ENCODE data around the gene HEATR1. TPM values are rescaled to one million over a fixed set of nuclear protein-coding genes. Genes with fewer than 3 reads are reported as not detected.

The HEATR1 gene, protein sequence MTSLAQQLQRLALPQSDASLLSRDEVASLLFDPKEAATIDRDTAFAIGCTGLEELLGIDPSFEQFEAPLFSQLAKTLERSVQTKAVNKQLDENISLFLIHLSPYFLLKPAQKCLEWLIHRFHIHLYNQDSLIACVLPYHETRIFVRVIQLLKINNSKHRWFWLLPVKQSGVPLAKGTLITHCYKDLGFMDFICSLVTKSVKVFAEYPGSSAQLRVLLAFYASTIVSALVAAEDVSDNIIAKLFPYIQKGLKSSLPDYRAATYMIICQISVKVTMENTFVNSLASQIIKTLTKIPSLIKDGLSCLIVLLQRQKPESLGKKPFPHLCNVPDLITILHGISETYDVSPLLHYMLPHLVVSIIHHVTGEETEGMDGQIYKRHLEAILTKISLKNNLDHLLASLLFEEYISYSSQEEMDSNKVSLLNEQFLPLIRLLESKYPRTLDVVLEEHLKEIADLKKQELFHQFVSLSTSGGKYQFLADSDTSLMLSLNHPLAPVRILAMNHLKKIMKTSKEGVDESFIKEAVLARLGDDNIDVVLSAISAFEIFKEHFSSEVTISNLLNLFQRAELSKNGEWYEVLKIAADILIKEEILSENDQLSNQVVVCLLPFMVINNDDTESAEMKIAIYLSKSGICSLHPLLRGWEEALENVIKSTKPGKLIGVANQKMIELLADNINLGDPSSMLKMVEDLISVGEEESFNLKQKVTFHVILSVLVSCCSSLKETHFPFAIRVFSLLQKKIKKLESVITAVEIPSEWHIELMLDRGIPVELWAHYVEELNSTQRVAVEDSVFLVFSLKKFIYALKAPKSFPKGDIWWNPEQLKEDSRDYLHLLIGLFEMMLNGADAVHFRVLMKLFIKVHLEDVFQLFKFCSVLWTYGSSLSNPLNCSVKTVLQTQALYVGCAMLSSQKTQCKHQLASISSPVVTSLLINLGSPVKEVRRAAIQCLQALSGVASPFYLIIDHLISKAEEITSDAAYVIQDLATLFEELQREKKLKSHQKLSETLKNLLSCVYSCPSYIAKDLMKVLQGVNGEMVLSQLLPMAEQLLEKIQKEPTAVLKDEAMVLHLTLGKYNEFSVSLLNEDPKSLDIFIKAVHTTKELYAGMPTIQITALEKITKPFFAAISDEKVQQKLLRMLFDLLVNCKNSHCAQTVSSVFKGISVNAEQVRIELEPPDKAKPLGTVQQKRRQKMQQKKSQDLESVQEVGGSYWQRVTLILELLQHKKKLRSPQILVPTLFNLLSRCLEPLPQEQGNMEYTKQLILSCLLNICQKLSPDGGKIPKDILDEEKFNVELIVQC (N-terminal part only)
- total RNA-seq, result 10 to 100 TPM; 17.4 to 51.4 (median 31.4) TPM

DNA sequence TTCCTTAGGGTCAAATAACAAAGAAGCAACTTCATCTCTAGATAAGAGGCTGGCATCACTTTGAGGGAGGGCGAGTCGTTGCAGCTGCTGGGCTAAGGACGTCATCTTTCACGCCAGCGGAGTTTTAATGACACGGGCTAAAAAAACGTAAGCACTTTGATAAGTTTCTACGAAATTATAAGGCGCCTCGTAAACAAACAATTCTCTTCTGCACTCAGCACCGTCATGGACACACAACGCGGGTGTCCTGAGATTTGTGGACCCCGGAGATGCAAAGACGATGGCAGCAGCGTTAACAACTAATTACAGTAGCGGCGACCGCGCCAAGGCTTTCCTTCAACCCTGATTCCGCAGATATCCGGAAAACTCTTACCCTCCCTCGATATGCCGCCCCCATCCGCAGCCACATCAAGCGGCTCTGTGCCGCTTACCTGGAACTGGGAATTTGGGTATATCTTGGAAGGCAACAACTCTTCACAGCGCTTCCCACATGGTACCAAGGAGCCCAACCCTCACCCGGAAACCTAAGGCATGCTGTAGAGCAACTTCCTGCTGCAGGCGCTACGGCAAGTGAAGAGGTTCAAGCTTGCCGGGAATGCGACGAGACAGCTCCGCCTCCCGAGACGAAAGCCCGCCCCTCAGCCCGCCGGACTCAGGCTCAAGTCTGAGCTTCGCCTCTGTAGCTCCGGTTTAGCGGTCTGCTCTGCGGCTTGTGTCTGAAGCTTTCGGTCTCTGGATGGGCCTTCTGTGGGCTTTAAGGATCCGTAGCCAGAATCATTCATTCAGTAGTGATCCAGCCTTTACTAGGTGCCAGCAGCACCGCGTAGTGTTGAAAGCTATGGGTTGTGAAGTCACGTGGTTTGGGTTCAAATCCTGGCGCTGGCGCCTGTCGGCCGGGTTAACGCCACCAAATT is at the start of gene HEATR1:
TSS of gene HEATR1 (minus strand) at position 526 of the 914 bp plus-strand sequence. CDS start at position 105, 421 bp downstream.
- ATAC-seq (replicated peaks in 6 of 8), result peak; percentile 94 to 99 (median 99)
- Histone ChIP-seq H3K4me1 (replicated peaks in 1 of 2) (peaks cover 3 to 8% of the 10 kb centered on the region in 2 donors), H3K27ac (peak within 1 kb of the TSS; percentile 36 to 37), H3K4me3 (peak within 1 kb of the TSS; percentile 60 to 78 (median 74))
- in situ Hi-C loops (cut with MboI; ENCODE audit: low pct_unique_long_range_greater_than_20kb in 2 of 9, low sequenced_read_pairs in 9 of 9, unreplicated experiment in 9 of 9), result loop anchor here in 2 of 9 experiments (25.0 kb wide), 1 partner anchor 958 kb away; no protein-coding TSS in a partner anchor
- WGBS, 10 experiments, result 0 to 5% (median 1%) methylated on average over 3 to 50 of the region's 54 CpGs; no CpG with 5 or more reads in 1 of the 10 experiments

DNA sequence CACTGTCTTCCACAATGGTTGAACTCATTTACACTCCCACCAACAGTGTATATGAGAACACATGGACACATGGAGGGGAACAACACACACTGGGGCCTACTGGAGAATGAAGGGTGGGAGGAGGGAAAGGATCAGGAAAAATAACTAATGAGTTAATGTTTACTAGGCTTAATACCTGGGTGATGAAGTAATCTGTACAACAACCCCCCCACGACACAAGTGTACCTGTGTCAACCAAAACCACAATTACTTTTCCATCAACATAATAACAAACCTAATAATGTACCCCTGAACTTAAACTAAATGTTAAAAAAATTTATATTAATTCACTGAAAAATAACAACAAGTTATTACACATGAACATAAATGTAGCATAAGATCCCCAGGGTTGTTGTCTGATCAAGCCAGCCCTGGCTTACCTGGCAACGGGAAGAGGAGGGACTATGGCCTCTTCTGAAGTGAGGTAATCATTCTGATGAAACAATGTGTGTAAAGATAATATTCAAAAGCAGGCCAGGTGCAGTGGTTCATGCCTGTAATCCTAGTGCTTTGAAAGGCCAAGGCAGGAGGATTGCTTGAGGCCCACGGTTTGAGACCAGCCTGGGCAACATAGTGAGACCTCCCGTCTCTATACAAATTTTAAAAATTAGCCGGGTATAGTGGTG is 40.8 kb upstream of the HEATR1 start:
- no peaks in the 10 kb centered on the region for H3K4me1 ChIP-seq (replicated peaks in 1 of 2)
- in situ Hi-C loops (cut with MboI; ENCODE audit: low pct_unique_long_range_greater_than_20kb in 2 of 9, low sequenced_read_pairs in 9 of 9, unreplicated experiment in 9 of 9), result loop anchor here in 1 of 9 experiments (25.0 kb wide), 1 partner anchor 892 kb away; no protein-coding TSS in a partner anchor
- WGBS, 10 experiments, result 0 to 100% (median 75%) methylated on average over 1 to 5 of the region's 5 CpGs
- ATAC-seq (replicated peaks in 6 of 8), result no peak
- H3K27ac ChIP-seq, result no peak overlapping the region
- no peak overlapping the region for H3K4me3 ChIP-seq

DNA sequence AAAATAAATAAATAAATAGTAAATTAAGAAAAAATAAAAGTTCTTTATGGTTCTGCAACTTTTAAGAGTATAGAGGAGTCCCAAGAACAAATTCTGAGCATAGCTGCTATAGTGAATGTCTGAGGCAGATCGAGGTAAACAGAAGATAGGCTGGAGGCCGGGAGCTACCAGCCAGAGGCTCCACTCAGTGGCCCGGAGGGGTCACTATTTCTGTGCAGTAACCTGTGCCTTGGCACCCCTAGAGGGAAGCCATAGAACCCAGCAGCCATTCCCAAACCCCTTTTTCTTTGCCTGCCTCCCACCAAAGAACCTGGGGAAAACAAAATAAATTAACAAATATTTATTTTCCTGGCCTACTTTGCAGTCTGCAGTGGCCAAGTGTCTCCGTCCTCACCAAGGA is 38.4 kb upstream of the HEATR1 start:
- Histone ChIP-seq H3K4me1 (replicated peaks in 1 of 2) (no peaks in the 10 kb centered on the region), H3K27ac (no peak overlapping the region), H3K4me3 (no peak overlapping the region)
- ATAC-seq (replicated peaks in 6 of 8), result no peak
- 25 to 100% (median 69%) methylated on average over 1 to 4 of the region's 4 CpGs; no CpG with 5 or more reads in 2 of the 10 experiments for WGBS, 10 experiments
- in situ Hi-C loops (cut with MboI; ENCODE audit: low pct_unique_long_range_greater_than_20kb in 2 of 9, low sequenced_read_pairs in 9 of 9, unreplicated experiment in 9 of 9), result loop anchor here in 1 of 9 experiments (25.0 kb wide), 1 partner anchor 895 kb away; no protein-coding TSS in a partner anchor

DNA sequence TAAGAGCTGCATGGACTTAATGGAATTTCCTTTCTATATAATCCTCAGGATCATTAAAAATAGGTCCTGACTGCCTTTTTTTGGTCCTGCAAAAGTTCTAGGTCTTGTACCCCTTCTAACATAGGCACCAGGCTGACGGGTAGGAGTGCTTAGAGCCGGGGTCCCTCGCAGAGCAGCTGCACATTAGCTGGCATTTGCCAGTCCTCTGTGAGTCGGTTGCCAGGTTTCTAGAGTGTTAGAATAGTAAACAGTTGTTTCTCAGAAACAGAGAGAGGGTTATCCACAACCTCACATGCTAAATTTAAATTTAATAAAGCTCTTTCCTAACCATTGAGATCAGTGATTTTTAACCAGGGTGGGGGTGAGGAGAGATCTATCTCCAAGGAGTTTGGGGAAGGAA is 35.4 kb upstream of the HEATR1 start:
- Histone ChIP-seq H3K4me1 (replicated peaks in 1 of 2) (no peaks in the 10 kb centered on the region), H3K4me3 (no peak overlapping the region), H3K27ac (no peak overlapping the region)
- in situ Hi-C loops (cut with MboI; ENCODE audit: low pct_unique_long_range_greater_than_20kb in 2 of 9, low sequenced_read_pairs in 9 of 9, unreplicated experiment in 9 of 9), result loop anchor here in 1 of 9 experiments (25.0 kb wide), 1 partner anchor 898 kb away; no protein-coding TSS in a partner anchor
- 0 to 94% (median 78%) methylated on average over 2 to 4 of the region's 4 CpGs for WGBS, 10 experiments
- ATAC-seq (replicated peaks in 6 of 8), result peak in 1 of 8 experiments; percentile 81

DNA sequence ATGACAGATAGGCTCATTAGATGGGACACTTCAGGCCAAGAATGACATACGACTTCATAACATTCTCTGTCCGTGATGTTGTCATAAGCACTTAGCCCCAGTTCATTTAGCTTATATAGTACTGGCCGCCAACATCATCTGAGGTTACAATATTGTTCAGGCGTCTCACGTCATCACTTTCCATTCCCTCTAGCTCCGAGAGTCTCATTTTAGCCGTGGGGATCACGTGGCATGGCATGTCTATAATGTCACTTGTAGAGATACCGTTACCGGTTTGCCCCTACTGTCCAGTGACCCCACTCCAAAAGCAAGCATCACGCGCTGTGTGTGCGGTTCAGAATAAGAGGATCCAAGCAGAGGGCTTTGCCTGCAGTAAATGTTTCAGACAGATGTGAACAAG is 34.6 kb upstream of the HEATR1 start:
- H3K4me1 ChIP-seq (replicated peaks in 1 of 2), result no peaks in the 10 kb centered on the region

DNA sequence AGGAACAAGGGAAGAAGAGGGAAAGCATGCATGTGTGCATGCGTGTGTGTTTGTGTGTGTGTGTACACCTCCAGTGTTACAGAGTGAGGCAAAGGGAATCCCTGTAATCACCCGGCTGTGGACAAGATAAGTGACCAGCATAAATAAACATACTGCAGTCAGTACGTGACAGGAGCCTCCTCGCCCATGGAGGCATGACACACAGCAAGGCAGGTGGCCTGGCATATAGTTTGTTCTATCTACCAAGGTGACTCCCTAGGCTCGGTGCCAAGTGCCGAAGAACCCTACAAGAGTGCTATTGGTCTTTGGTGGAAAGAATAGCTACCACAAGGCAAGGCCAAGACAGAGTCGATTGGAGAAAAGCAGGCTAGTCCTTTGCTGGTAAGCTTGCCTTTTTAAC is 31.7 kb upstream of the HEATR1 start:
- no peak overlapping the region for H3K4me3 ChIP-seq
- H3K4me1 ChIP-seq (replicated peaks in 1 of 2), result no peaks in the 10 kb centered on the region
- ATAC-seq (replicated peaks in 6 of 8), result no peak
- WGBS, 10 experiments, result 18 to 93% (median 86%) methylated on average over 2 to 7 of the region's 7 CpGs; no CpG with 5 or more reads in 4 of the 10 experiments
- in situ Hi-C loops (cut with MboI; ENCODE audit: low pct_unique_long_range_greater_than_20kb in 2 of 9, low sequenced_read_pairs in 9 of 9, unreplicated experiment in 9 of 9), result loop anchor here in 1 of 9 experiments (25.0 kb wide), 1 partner anchor 901 kb away; no protein-coding TSS in a partner anchor
- H3K27ac ChIP-seq, result no peak overlapping the region

More for the DNA sequence above, 34.6 kb upstream of the HEATR1 start:
- ATAC-seq (replicated peaks in 6 of 8), result peak in 1 of 8 experiments; percentile 10
- no peak overlapping the region for H3K4me3 ChIP-seq
- WGBS, 10 experiments, result 12 to 100% (median 84%) methylated on average over 2 to 13 of the region's 13 CpGs; no CpG with 5 or more reads in 1 of the 10 experiments
- in situ Hi-C loops (cut with MboI; ENCODE audit: low pct_unique_long_range_greater_than_20kb in 2 of 9, low sequenced_read_pairs in 9 of 9, unreplicated experiment in 9 of 9), result loop anchor here in 1 of 9 experiments (25.0 kb wide), 1 partner anchor 898 kb away; no protein-coding TSS in a partner anchor
- no peak overlapping the region for H3K27ac ChIP-seq

DNA sequence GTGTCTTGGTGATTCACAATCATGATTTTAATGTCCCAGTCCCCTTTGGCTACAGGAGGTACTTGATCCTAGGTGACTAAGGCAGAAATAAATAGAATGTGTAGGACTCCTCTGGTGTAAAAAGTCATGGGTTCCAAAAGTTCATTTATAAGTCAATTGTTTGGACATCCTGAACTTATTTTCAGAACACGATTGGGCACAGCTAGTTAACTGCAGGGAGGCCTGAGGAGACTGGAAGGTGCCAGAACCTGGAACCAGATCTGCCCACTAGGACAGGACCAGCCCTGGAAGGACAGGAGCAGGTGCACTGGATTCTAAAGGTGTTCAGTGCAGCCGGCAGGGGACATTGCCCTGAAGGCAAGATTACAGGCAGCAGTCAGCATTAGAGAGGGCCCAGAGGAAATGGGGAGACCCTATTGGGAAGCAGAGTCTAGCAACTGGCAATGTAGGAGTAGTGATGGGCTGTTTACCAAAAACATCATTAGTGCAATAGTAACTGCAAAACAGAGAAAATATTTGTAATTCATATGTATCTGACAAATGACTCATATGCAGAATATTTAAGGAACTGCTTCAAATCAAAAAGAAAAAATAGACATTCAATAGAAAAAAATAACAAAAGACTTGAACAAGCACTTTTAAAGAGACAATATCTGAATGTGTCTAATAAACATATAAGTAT is 23.6 kb upstream of the HEATR1 start:
- ATAC-seq (replicated peaks in 6 of 8), result peak in 2 of 8 experiments; percentile 58 to 63
- in situ Hi-C loops (cut with MboI; ENCODE audit: low pct_unique_long_range_greater_than_20kb in 2 of 9, low sequenced_read_pairs in 9 of 9, unreplicated experiment in 9 of 9), result loop anchor here in 1 of 9 experiments (25.0 kb wide), 1 partner anchor 909 kb away; no protein-coding TSS in a partner anchor
- 0 to 73% (median 35%) methylated on average over 1 to 2 of the region's 2 CpGs; no CpG with 5 or more reads in 2 of the 10 experiments for WGBS, 10 experiments
- Histone ChIP-seq H3K4me3 (no peak overlapping the region), H3K27ac (no peak overlapping the region), H3K4me1 (replicated peaks in 1 of 2) (no peaks in the 10 kb centered on the region)

DNA sequence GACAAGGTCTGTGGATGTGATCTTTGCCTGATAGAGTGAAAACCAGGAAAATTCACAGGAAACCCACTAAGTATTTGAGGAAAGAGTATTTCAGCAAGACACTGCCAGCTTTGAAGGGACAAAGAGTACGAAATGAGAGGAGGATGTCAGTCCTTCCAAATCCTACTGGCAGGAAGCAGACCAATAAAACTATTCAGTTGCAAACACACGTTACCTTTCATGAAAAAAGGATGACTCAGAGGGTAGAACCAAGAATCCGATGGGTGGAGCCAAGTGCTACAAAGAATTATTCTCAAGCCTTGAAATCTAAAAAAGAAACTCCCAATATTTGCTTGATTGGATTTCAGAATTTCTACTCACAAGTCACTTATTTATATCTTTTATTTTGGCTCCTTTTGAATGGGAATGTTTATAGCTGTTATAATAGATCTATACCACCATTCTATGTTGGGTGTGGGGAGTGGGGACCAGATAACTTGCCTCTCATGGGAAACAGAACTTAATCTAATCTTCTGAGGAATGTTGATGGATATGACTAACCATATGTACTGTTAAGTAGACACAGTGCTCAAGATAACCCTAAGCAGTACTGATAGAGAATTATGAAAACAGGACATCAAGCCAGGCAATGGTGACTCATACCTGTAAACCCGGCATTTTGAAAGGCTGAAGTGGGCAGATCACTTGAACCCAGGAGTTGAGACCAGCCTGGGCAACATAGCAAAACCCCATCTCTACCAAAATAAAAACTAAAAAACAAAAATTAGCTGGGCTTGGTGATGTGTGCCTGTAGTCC is 19.3 kb upstream of the HEATR1 start:
- ATAC-seq (replicated peaks in 6 of 8), result peak in 2 of 8 experiments; percentile 18 to 45
- H3K4me3 ChIP-seq, result no peak overlapping the region
- no peak overlapping the region for H3K27ac ChIP-seq
- in situ Hi-C loops (cut with MboI; ENCODE audit: low pct_unique_long_range_greater_than_20kb in 2 of 9, low sequenced_read_pairs in 9 of 9, unreplicated experiment in 9 of 9), result loop anchor here in 2 of 9 experiments (25.0 kb wide), 1 partner anchor 939 kb away; no protein-coding TSS in a partner anchor
- H3K4me1 ChIP-seq (replicated peaks in 1 of 2), result no peaks in the 10 kb centered on the region
- WGBS, 10 experiments, result 0 to 71% (median 41%) methylated on average over 1 to 4 of the region's 4 CpGs; no CpG with 5 or more reads in 1 of the 10 experiments

DNA sequence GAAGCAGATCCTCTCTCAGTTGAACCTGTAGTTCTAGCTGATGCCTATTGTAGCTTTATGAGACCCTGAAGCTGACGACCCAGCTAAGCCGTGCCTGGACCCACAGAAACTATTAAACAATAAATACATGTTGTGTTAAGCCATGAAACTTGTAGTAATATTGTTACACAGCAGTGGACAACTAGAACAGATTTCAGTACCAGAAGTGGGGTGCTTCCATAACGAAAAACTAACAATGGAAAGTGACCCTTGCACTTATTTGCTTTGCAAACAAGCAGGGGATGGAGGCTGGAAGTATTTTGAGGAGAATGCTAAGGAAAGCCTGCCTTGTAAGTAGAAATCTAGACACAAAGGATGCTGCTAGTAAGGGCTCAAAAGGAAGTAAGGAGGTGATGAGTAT is 18.1 kb upstream of the HEATR1 start:
- H3K27ac ChIP-seq, result no peak overlapping the region
- 0 to 59% (median 36%) methylated on average over 1 to 3 of the region's 3 CpGs for WGBS, 10 experiments
- no peak for ATAC-seq (replicated peaks in 6 of 8)
- no peak overlapping the region for H3K4me3 ChIP-seq
- in situ Hi-C loops (cut with MboI; ENCODE audit: low pct_unique_long_range_greater_than_20kb in 2 of 9, low sequenced_read_pairs in 9 of 9, unreplicated experiment in 9 of 9), result loop anchor here in 2 of 9 experiments (25.0 kb wide), 1 partner anchor 940 kb away; no protein-coding TSS in a partner anchor
- no peaks in the 10 kb centered on the region for H3K4me1 ChIP-seq (replicated peaks in 1 of 2)

DNA sequence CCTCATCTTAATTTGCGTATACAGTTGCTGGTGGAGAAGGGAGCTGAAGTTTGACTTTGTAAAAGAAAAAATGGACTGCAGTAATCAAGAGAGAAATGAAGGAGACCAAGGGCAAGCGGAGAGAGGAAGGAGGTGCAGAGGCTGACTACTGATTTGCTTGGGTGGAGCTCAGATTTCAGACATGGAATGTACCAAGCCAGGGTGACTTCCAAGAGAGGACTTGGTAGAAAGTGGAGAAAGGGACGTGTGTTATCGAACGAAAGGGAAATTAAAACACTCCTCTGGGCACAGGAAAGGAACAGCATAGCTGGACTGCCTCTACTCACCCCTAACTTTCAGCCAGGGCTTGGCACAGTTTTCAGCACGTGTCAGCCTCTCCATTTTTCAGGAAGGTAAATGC is 15.1 kb upstream of the HEATR1 start:
- peak in 2 of 8 experiments; percentile 36 to 74 for ATAC-seq (replicated peaks in 6 of 8)
- H3K4me1 ChIP-seq (replicated peaks in 1 of 2), result no peaks in the 10 kb centered on the region
- no peak overlapping the region for H3K27ac ChIP-seq
- H3K4me3 ChIP-seq, result no peak overlapping the region
- 8 to 100% (median 73%) methylated on average over 1 to 6 of the region's 6 CpGs for WGBS, 10 experiments
- in situ Hi-C loops (cut with MboI; ENCODE audit: low pct_unique_long_range_greater_than_20kb in 2 of 9, low sequenced_read_pairs in 9 of 9, unreplicated experiment in 9 of 9), result loop anchor here in 2 of 9 experiments (25.0 kb wide), 1 partner anchor 943 kb away; no protein-coding TSS in a partner anchor
